GM21723 (cell line): ENCODE data around the gene HIP1.
"Not testable (repeated sequence)": the region's sequence is repeated elsewhere in the genome, so short reads cannot be mapped to it uniquely, and the experiment has no call there.

Experiments used
- ATAC-seq: cut with Tn5 transposase; IDR thresholded peaks from one replicate; pipeline ENCODE4 v1.9.1; 2021; ENCODE audit warnings: mild to moderate bottlenecking, moderate library complexity; ENCODE audit not compliant: unreplicated experiment

HIP1 gene

GRCh38 chr7:75534727-75535307 lies 203.9 kb downstream of the HIP1 start:
- ATAC-seq = peak; percentile 84

- no peak for ATAC-seq
Measured at GRCh38 chr7:75533926-75534325, 204.8 kb downstream of the HIP1 start.

GRCh38 chr7:75532639-75533038 lies 206.1 kb downstream of the HIP1 start:
- no peak for ATAC-seq

- ATAC-seq = no peak
Measured at GRCh38 chr7:75531359-75531821, 207.4 kb downstream of the HIP1 start.

GRCh38 chr7:75527224-75527722 lies 211.5 kb downstream of the HIP1 start:
- peak; percentile 10 for ATAC-seq

- ATAC-seq = not testable (repeated sequence)
Measured at GRCh38 chr7:75521727-75522126, 217.0 kb downstream of the HIP1 start.

GRCh38 chr7:75518842-75519241 lies 219.9 kb downstream of the HIP1 start:
- not testable (repeated sequence) for ATAC-seq

GRCh38 chr7:75509033-75509432 lies 229.7 kb downstream of the HIP1 start:
- not testable (repeated sequence) for ATAC-seq

- ATAC-seq = not testable (repeated sequence)
Measured at GRCh38 chr7:75492020-75492419, 246.7 kb downstream of the HIP1 start, which contains the start of gene SPDYE5. Gene SPDYE5 (plus strand): TSS chr7:75492320. CDS start chr7:75494048, 1,728 bp downstream.

- ATAC-seq = peak; percentile 100
Measured at GRCh38 chr7:75485979-75486643, 252.6 kb downstream of the HIP1 start, which contains the start of gene POM121C. Gene POM121C (minus strand): TSS chr7:75486299. CDS start chr7:75441496, 44,803 bp downstream.

GRCh38 chr7:75485355-75485978 lies 253.3 kb downstream of the HIP1 start:
- ATAC-seq = not testable (repeated sequence)
